ENCODE results near the gene ARFIP1.

ARFIP1 gene

DNA sequence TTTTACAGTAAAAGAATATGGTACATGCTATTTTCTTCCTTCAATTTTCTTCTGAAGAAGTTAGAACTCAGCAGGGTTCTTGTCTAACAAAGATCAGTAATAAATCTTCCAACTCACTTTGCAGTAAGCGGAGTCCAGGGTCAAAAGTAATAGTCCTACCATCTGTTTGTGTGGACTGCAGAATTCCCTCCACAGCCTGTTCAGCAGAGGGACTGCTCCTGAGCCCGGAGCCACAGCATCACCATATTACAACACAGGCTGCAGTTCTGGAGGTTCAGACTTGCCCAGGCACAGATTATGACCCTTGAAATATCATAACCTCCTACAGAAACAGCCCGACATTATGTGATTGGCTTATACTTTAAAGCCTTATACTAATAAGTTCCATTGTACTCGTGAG, 166.7 kb downstream of the ARFIP1 start:
- no peaks in the 10 kb centered on the region for H3K36me3 ChIP-seq (ENCODE audit: insufficient read depth, low read length)
- no peaks in the 10 kb centered on the region for H3K79me2 ChIP-seq (ENCODE audit: control insufficient read depth, insufficient read depth, low read length, unreplicated experiment)
- H3K4me1 ChIP-seq (ENCODE audit: control insufficient read depth, insufficient read depth, low read length, unreplicated experiment), result no peaks in the 10 kb centered on the region
- peaks cover 37% of the 10 kb centered on the region for H3K27me3 ChIP-seq (ENCODE audit: insufficient read depth, low read length)
- H3K4me3 ChIP-seq (ENCODE audit: low read depth, low read length), result no peak overlapping the region
- H3K27ac ChIP-seq (ENCODE audit: low read depth, low read length), result no peak overlapping the region
- H2AFZ ChIP-seq (ENCODE audit: low read length, unreplicated experiment), result no peak overlapping the region

DNA sequence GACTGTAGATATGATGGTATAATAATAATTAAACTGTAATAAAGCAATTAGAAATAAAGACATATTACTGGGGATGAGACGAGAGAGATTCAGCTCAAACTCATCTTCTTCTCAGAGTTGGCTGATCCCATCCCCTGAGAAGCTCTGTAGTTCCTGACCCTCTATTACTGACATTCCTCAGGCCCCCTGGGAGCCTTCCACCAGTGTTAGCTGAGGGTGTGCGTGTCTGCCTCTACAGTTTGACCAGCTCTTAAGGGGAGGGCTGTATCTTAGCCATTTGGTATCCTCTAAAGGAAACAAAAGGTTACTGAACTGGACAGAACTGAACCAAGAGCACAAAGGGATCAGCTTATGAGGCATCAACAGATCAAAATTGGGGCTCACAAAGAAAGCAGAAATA, 167.6 kb downstream of the ARFIP1 start:
- Histone ChIP-seq H2AFZ (ENCODE audit: low read length, unreplicated experiment) (no peak overlapping the region), H3K79me2 (ENCODE audit: control insufficient read depth, insufficient read depth, low read length, unreplicated experiment) (no peaks in the 10 kb centered on the region), H3K36me3 (ENCODE audit: insufficient read depth, low read length) (no peaks in the 10 kb centered on the region)

GRCh38 chr4:152949930-152950329, 170.2 kb downstream of the ARFIP1 start:
- Histone ChIP-seq H2AFZ (ENCODE audit: low read length, unreplicated experiment) (no peak overlapping the region), H3K27me3 (ENCODE audit: insufficient read depth, low read length) (peaks cover 34% of the 10 kb centered on the region), H3K4me3 (ENCODE audit: low read depth, low read length) (no peak overlapping the region), H3K79me2 (ENCODE audit: control insufficient read depth, insufficient read depth, low read length, unreplicated experiment) (no peaks in the 10 kb centered on the region), H3K4me1 (ENCODE audit: control insufficient read depth, insufficient read depth, low read length, unreplicated experiment) (no peaks in the 10 kb centered on the region), H3K27ac (ENCODE audit: low read depth, low read length) (no peak overlapping the region), H3K36me3 (ENCODE audit: insufficient read depth, low read length) (no peaks in the 10 kb centered on the region)

More for the DNA sequence above, 167.6 kb downstream of the ARFIP1 start:
- Histone ChIP-seq H3K4me1 (ENCODE audit: control insufficient read depth, insufficient read depth, low read length, unreplicated experiment) (no peaks in the 10 kb centered on the region), H3K27me3 (ENCODE audit: insufficient read depth, low read length) (peaks cover 37% of the 10 kb centered on the region), H3K27ac (ENCODE audit: low read depth, low read length) (no peak overlapping the region), H3K4me3 (ENCODE audit: low read depth, low read length) (no peak overlapping the region)

GRCh38 chr4:152950402-152951274, 170.9 kb downstream of the ARFIP1 start:
- Histone ChIP-seq H3K4me1 (ENCODE audit: control insufficient read depth, insufficient read depth, low read length, unreplicated experiment) (no peaks in the 10 kb centered on the region), H3K36me3 (ENCODE audit: insufficient read depth, low read length) (no peaks in the 10 kb centered on the region), H3K4me3 (ENCODE audit: low read depth, low read length) (no peak overlapping the region), H3K27ac (ENCODE audit: low read depth, low read length) (no peak overlapping the region), H3K79me2 (ENCODE audit: control insufficient read depth, insufficient read depth, low read length, unreplicated experiment) (no peaks in the 10 kb centered on the region), H2AFZ (ENCODE audit: low read length, unreplicated experiment) (no peak overlapping the region), H3K27me3 (ENCODE audit: insufficient read depth, low read length) (peaks cover 34% of the 10 kb centered on the region)

DNA sequence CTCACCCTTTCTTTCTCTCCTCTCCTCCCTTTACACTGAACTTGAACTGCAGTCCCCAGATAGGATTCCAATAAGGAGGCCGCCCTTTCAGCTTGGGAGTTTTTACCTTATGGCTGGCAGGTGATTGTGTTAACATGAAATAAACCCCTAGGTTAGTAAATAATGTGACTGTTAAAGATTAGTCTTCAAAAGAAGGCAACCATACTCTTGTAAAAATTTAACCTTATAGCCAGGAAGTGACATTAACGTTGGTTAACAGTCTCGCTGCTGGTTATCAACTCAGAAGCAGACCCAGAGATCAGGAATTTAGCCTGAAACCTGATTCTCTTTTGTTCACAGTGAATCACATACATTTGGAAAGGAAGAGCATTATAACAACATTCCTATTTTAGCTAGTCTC, 171.6 kb downstream of the ARFIP1 start:
- H3K27me3 ChIP-seq (ENCODE audit: insufficient read depth, low read length), result peaks cover 34% of the 10 kb centered on the region
- H3K4me3 ChIP-seq (ENCODE audit: low read depth, low read length), result no peak overlapping the region
- no peaks in the 10 kb centered on the region for H3K36me3 ChIP-seq (ENCODE audit: insufficient read depth, low read length)
- no peak overlapping the region for H2AFZ ChIP-seq (ENCODE audit: low read length, unreplicated experiment)
- H3K4me1 ChIP-seq (ENCODE audit: control insufficient read depth, insufficient read depth, low read length, unreplicated experiment), result no peaks in the 10 kb centered on the region
- no peaks in the 10 kb centered on the region for H3K79me2 ChIP-seq (ENCODE audit: control insufficient read depth, insufficient read depth, low read length, unreplicated experiment)
- H3K27ac ChIP-seq (ENCODE audit: low read depth, low read length), result no peak overlapping the region

GRCh38 chr4:152953514-152953913, 173.8 kb downstream of the ARFIP1 start:
- Histone ChIP-seq H3K27me3 (ENCODE audit: insufficient read depth, low read length) (peaks cover 24% of the 10 kb centered on the region), H2AFZ (ENCODE audit: low read length, unreplicated experiment) (no peak overlapping the region), H3K36me3 (ENCODE audit: insufficient read depth, low read length) (no peaks in the 10 kb centered on the region), H3K27ac (ENCODE audit: low read depth, low read length) (no peak overlapping the region), H3K4me3 (ENCODE audit: low read depth, low read length) (no peak overlapping the region), H3K4me1 (ENCODE audit: control insufficient read depth, insufficient read depth, low read length, unreplicated experiment) (no peaks in the 10 kb centered on the region), H3K79me2 (ENCODE audit: control insufficient read depth, insufficient read depth, low read length, unreplicated experiment) (no peaks in the 10 kb centered on the region)

GRCh38 chr4:152954741-152955140, 175.0 kb downstream of the ARFIP1 start:
- no peak overlapping the region for H3K4me3 ChIP-seq (ENCODE audit: low read depth, low read length)
- no peak overlapping the region for H2AFZ ChIP-seq (ENCODE audit: low read length, unreplicated experiment)
- no peaks in the 10 kb centered on the region for H3K79me2 ChIP-seq (ENCODE audit: control insufficient read depth, insufficient read depth, low read length, unreplicated experiment)
- H3K27ac ChIP-seq (ENCODE audit: low read depth, low read length), result no peak overlapping the region
- H3K36me3 ChIP-seq (ENCODE audit: insufficient read depth, low read length), result no peaks in the 10 kb centered on the region
- H3K27me3 ChIP-seq (ENCODE audit: insufficient read depth, low read length), result peaks cover 16% of the 10 kb centered on the region
- no peaks in the 10 kb centered on the region for H3K4me1 ChIP-seq (ENCODE audit: control insufficient read depth, insufficient read depth, low read length, unreplicated experiment)

DNA sequence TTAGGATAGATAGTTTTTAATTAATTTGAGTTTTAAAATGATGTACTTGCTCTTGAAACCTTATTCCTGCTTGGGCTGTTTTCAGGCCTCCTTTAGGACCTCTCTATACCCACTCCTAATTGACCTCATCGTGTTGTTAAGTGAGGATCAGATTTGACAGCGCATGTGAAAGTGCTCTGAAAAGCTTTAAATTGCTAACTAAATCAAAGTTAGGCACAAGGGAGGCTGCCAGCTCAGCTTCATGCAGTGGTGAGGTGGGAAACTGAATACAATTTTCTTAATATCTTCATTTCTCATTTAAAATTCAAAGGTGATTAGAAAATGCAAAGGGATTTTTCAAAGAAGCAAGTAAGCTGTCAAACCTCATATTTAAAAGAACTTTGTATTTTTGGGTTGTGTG, 176.4 kb downstream of the ARFIP1 start:
- no peak overlapping the region for H3K27ac ChIP-seq (ENCODE audit: low read depth, low read length)

GRCh38 chr4:152956650-152957436, 177.1 kb downstream of the ARFIP1 start:
- no peaks in the 10 kb centered on the region for H3K36me3 ChIP-seq (ENCODE audit: insufficient read depth, low read length)
- H2AFZ ChIP-seq (ENCODE audit: low read length, unreplicated experiment), result no peak overlapping the region
- H3K27me3 ChIP-seq (ENCODE audit: insufficient read depth, low read length), result no peaks in the 10 kb centered on the region; the same call in 1 of the 2 replicates
- H3K79me2 ChIP-seq (ENCODE audit: control insufficient read depth, insufficient read depth, low read length, unreplicated experiment), result no peaks in the 10 kb centered on the region
- H3K4me1 ChIP-seq (ENCODE audit: control insufficient read depth, insufficient read depth, low read length, unreplicated experiment), result peaks cover 9% of the 10 kb centered on the region
- H3K27ac ChIP-seq (ENCODE audit: low read depth, low read length), result no peak overlapping the region
- no peak overlapping the region for H3K4me3 ChIP-seq (ENCODE audit: low read depth, low read length)

More for the DNA sequence above, 176.4 kb downstream of the ARFIP1 start:
- Histone ChIP-seq H3K4me3 (ENCODE audit: low read depth, low read length) (no peak overlapping the region), H3K36me3 (ENCODE audit: insufficient read depth, low read length) (no peaks in the 10 kb centered on the region), H3K4me1 (ENCODE audit: control insufficient read depth, insufficient read depth, low read length, unreplicated experiment) (peaks cover 3% of the 10 kb centered on the region), H3K79me2 (ENCODE audit: control insufficient read depth, insufficient read depth, low read length, unreplicated experiment) (no peaks in the 10 kb centered on the region), H2AFZ (ENCODE audit: low read length, unreplicated experiment) (no peak overlapping the region), H3K27me3 (ENCODE audit: insufficient read depth, low read length) (peaks cover 4% of the 10 kb centered on the region)

DNA sequence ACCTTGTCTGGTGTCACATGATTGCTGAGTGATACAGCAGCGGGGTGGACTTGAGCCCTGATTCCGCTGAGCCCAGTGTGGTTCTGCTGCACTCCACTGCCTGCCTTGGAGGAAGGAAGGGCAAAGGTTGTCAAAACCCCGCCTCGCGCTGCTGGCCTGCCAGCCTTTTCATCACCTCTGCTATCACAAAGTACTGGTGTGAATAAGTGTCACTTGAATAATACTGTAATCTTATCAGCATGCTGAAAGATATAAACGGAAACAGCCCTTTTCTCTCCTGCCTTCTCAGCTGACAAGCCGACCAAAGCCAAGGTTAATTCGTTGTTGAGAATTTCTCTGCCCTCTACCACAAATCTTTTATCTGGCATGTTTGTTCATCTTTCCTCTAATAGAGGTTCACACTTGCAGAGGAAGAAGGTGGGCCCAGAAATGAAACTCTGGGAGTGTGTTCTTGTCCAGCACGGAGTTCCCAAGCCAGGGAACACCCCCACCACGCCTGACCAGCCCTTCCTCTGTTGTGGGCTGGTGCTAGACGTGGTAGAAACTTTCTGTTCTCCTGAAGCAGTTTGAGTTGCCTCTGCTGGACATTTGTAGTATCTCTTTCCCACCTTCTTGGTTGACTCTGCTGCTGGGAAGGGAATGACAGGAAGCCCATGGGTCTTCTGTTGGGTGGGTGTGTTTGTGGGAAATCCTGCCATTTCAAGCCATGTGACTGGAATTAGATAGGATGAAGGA, 177.8 kb downstream of the ARFIP1 start:
- no peaks in the 10 kb centered on the region for H3K79me2 ChIP-seq (ENCODE audit: control insufficient read depth, insufficient read depth, low read length, unreplicated experiment)
- no peak overlapping the region for H3K27ac ChIP-seq (ENCODE audit: low read depth, low read length)
- no peaks in the 10 kb centered on the region; the same call in 1 of the 2 replicates for H3K27me3 ChIP-seq (ENCODE audit: insufficient read depth, low read length)
- peaks cover 15% of the 10 kb centered on the region for H3K4me1 ChIP-seq (ENCODE audit: control insufficient read depth, insufficient read depth, low read length, unreplicated experiment)
- no peak overlapping the region for H3K4me3 ChIP-seq (ENCODE audit: low read depth, low read length)
- H3K36me3 ChIP-seq (ENCODE audit: insufficient read depth, low read length), result no peaks in the 10 kb centered on the region
- H2AFZ ChIP-seq (ENCODE audit: low read length, unreplicated experiment), result no peak overlapping the region

Measured in ACC112 (cell line).